K562 (cell line): ENCODE data around the gene CHD2.

ENCODE experiments used
- CHCHD3 ChIP-seq: fragments of 250-450 bp; sonication (Bioruptor Pico); IDR thresholded peaks from 2 replicates; pipeline ENCODE4 v2.1.2; 2022; ENCODE audit warnings: mild to moderate bottlenecking
- ESRRA ChIP-seq: fragments of 450-650 bp; IDR thresholded peaks from 2 replicates; pipeline ENCODE4 v1.6.1; 2014; ENCODE audit warnings: low read depth, mild to moderate bottlenecking, moderate library complexity, borderline replicate concordance
- FOXM1 ChIP-seq, 2 experiments: fragments of 450-650 bp in 1 of 2; sonication (generic) in 1 of 2; formaldehyde crosslinking in 1 of 2; IDR thresholded peaks; 2 replicates each; pipeline versions ENCODE4 v1.6.1 to v1.9.0; 2017 to 2022; ENCODE audit warnings: low read depth in 2 of 2, mild to moderate bottlenecking in 2 of 2, missing genetic modification reagents in 1 of 2, moderate library complexity in 1 of 2
- MAX ChIP-seq: sonication (generic); formaldehyde crosslinking; IDR thresholded peaks from 2 replicates; pipeline ENCODE4 v1.9.0; 2022; ENCODE audit warnings: mild to moderate bottlenecking, missing genetic modification reagents
- POLR3A ChIP-seq: IDR thresholded peaks from 2 replicates; pipeline ENCODE4 v1.6.1; 2011; ENCODE audit warnings: borderline replicate concordance, mild to moderate bottlenecking, moderate library complexity; ENCODE audit not compliant: insufficient read length, insufficient read depth; ENCODE audit errors: extremely low read depth
- RAD21 ChIP-seq, 2 experiments: fragments of 250-450 bp in 1 of 2; fragments of 450-650 bp in 1 of 2; sonication (Bioruptor Pico) in 1 of 2; formaldehyde crosslinking in 1 of 2; IDR thresholded peaks in 1 of 2; conservative IDR thresholded peaks in 1 of 2; 2 replicates each; pipeline versions ENCODE4 v1.4.0 to v1.8.0; 2020 to 2022; ENCODE audit warnings: mild to moderate bottlenecking in 2 of 2, moderate library complexity in 1 of 2
- SIN3A ChIP-seq, 2 experiments: fragments of 150-350 bp in 1 of 2; IDR thresholded peaks; 2 replicates each; pipeline ENCODE4 v1.6.1; 2011 to 2016; ENCODE audit warnings: borderline replicate concordance in 2 of 2, low read depth in 2 of 2, low read length in 2 of 2, mild to moderate bottlenecking in 2 of 2, moderate library complexity in 2 of 2; ENCODE audit not compliant: control insufficient read depth in 1 of 2
- ZBTB5 ChIP-seq: fragments of 450-650 bp; IDR thresholded peaks from 2 replicates; pipeline ENCODE4 v1.6.1; 2017; ENCODE audit warnings: antibody characterized with exemption

DNA sequence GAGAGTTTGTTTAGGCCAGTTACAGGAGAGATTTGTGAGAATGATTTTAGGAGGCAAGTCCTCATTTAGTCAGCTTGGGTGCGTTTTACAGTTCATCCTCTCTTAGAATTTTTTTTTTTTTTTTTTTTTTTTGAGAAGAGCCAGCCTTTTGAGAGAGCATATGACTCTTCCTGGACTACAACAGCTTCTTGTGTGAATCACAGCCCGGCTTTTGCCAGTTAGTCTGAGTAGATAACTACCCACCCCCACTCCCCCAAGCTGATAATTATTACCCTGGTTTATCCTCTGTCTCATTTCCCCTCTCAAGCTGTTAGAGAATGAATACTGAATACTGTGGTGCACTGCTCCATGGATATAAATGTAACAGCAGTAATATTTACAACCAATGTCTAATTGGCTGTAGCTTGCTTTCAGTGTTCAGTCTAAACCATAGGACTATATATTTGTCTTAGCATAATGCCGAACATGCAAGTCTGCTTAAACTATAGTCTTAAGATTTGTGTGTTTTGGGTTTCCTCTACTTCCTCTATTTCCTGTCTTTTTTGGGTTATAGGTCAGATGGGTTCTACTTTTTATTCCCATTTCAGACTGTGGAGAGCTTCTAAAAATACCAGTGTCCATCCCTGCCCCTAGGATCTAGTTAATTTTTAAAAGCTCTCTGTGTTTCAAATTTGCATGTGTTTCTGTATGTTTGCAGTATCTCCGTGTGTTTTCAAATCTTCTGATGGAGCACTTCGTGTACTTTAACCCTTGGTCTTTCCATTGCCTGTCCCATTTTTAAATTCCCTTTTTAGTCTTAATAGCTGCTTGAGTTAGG lies 8.0 kb downstream of the CHD2 start:
- TF ChIP-seq ZBTB5 (no peak), ESRRA (no peak), MAX (CRISPR knock-in tag) (no peak), POLR3A (no peak), SIN3A (IDR thresholded peaks at IDR 0.05; ENCODE audit: borderline replicate concordance in 2 of 2, control insufficient read depth in 1 of 2, low read depth in 2 of 2, low read length in 2 of 2) (no peak), RAD21 (CRISPR knock-in tag; conservative IDR thresholded peaks at IDR 0.05 in 1 of 2, IDR thresholded peaks at IDR 0.05 in 1 of 2) (no peak), FOXM1 (IDR thresholded peaks at IDR 0.05; ENCODE audit: low read depth) (no peak), FOXM1 (CRISPR knock-in tag; IDR thresholded peaks at IDR 0.05; ENCODE audit: low read depth) (no peak), CHCHD3 (CRISPR knock-in tag) (no peak)
